Kidney epithelial cell (primary cell): Measurements from ENCODE around the gene KANK4. TPM values are rescaled to one million over a fixed set of nuclear protein-coding genes. Genes with fewer than 3 reads are reported as not detected.

ENCODE experiments used
- DNase-seq: peaks from one replicate; pipeline ENCODE4 v3.0.0-alpha.2; 2010; ENCODE audit warnings: low read depth
- H3K27me3 ChIP-seq: 2 replicates; pipeline ENCODE4 v1.6.0; 2011; ENCODE audit warnings: low read length; ENCODE audit not compliant: control insufficient read depth, insufficient read depth
- H3K36me3 ChIP-seq: 2 replicates; pipeline ENCODE4 v1.5.1; 2011; ENCODE audit warnings: low read length; ENCODE audit not compliant: control insufficient read depth, insufficient read depth
- H3K4me3 ChIP-seq: 2 replicates; pipeline ENCODE4 v1.5.1; 2011; ENCODE audit warnings: low read depth, mild to moderate bottlenecking, control low read depth, low read length
- total RNA-seq: library from RNA; depleted of rRNA; stranded (reverse); fragments of >200 nt; gene quantifications from 2 replicates; pipeline ENCODE4 v1.2.3, GENCODE V29; 2015
- TF ChIP-seq, protein P1 (sequence below): IDR thresholded peaks from 2 replicates; pipeline ENCODE4 v1.5.1; 2011; ENCODE audit warnings: mild to moderate bottlenecking, moderate library complexity, low read length, control low read depth, inconsistent platforms; ENCODE audit not compliant: insufficient read depth, poor library complexity, severe bottlenecking

Gene KANK4
- total RNA-seq, 1 donor from 2014 or later = 10.1 TPM

GRCh38 chr1:62314454-62315350 lies 4.5 kb downstream of the KANK4 start:
- H3K36me3 ChIP-seq = no peaks in the 10 kb centered on the region
- H3K27me3 ChIP-seq = peaks cover 42% of the 10 kb centered on the region
- TF ChIP-seq, protein P1, sequence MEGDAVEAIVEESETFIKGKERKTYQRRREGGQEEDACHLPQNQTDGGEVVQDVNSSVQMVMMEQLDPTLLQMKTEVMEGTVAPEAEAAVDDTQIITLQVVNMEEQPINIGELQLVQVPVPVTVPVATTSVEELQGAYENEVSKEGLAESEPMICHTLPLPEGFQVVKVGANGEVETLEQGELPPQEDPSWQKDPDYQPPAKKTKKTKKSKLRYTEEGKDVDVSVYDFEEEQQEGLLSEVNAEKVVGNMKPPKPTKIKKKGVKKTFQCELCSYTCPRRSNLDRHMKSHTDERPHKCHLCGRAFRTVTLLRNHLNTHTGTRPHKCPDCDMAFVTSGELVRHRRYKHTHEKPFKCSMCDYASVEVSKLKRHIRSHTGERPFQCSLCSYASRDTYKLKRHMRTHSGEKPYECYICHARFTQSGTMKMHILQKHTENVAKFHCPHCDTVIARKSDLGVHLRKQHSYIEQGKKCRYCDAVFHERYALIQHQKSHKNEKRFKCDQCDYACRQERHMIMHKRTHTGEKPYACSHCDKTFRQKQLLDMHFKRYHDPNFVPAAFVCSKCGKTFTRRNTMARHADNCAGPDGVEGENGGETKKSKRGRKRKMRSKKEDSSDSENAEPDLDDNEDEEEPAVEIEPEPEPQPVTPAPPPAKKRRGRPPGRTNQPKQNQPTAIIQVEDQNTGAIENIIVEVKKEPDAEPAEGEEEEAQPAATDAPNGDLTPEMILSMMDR = no peak
- no peak overlapping the region for H3K4me3 ChIP-seq
- DNase-seq = no peak

DNA sequence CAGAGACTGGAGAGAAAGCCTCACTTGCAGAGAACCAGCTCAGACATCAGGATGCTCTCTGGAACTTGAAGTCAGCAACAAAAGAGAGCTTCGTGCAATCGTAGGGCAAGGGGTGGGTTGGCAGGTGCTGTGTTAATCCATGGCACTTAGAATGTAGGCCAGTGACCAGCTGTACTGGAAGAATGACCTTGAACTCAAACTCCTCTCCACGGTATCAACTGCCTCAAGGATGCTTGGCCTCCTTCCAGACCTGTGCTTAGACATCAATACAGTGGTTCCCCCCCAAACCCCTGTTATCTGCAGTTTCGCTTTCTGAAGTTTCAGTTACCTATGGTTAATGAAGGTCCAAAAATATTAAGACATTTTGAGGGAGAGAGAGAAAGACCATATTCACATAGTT lies 6.5 kb downstream of the KANK4 start:
- TF ChIP-seq, protein P1 = no peak
- no peaks in the 10 kb centered on the region for H3K36me3 ChIP-seq
- no peak overlapping the region for H3K4me3 ChIP-seq
- peaks cover 34% of the 10 kb centered on the region for H3K27me3 ChIP-seq
- DNase-seq = no peak

DNA sequence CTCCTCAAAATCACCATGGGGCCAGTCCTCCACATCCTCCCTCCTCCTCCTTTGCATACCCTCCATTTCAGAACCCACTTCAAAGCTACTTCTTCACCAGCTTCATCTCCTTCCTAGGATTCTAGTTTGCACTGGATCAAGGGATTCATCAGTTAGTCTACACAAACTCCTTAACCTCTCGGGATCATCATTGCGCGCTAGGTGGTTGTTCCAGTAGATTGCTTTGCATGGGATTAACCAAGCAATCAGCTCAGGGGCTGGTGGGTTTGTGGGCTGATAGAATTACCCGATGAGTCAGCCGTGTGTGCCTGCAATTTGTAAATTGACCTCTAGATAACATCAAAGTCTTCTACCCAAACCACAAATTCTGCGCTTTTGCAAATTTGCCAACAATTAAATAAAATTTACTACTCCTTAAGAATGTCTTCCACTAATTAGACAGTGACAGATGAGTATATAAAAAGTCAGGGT lies 7.7 kb downstream of the KANK4 start:
- DNase-seq = peak; percentile 67
- H3K27me3 ChIP-seq = peaks cover 25% of the 10 kb centered on the region
- no peaks in the 10 kb centered on the region for H3K36me3 ChIP-seq
- TF ChIP-seq, protein P1 = no peak
- H3K4me3 ChIP-seq = no peak overlapping the region

- DNase-seq = no peak
- TF ChIP-seq, protein P1 = no peak
- H3K36me3 ChIP-seq = no peaks in the 10 kb centered on the region
- H3K4me3 ChIP-seq = no peak overlapping the region
- peaks cover 17% of the 10 kb centered on the region for H3K27me3 ChIP-seq
These were observed 9.3 kb downstream of the KANK4 start for GRCh38 chr1:62309906-62310305.

DNA sequence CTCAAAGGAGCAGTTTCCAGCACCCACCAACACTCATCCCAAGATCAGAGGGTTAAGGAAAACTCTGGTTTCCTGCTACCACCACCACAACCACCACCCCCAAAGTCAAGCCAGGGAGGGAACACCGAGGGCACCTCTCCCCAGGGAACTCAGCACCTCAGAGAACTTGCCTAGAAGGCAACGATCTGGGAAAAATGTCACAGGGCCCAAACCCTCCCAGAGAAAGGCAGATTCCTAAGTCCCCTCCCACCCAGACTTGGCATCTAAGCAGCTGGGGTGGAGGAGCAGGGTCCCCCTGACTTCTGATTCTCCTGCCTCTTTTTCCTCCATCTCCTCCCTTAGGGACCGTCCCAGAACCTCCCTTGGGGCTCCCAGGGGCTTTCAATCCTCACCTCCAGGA lies 10.6 kb downstream of the KANK4 start:
- TF ChIP-seq, protein P1 = no peak

GRCh38 chr1:62307895-62308492 lies 11.2 kb downstream of the KANK4 start:
- TF ChIP-seq, protein P1 = no peak
- Histone ChIP-seq H3K36me3 (no peaks in the 10 kb centered on the region), H3K4me3 (no peak overlapping the region), H3K27me3 (peaks cover 19% of the 10 kb centered on the region)
- no peak for DNase-seq

More for the DNA sequence above, 10.6 kb downstream of the KANK4 start:
- H3K4me3 ChIP-seq = no peak overlapping the region
- no peak for DNase-seq
- peaks cover 17% of the 10 kb centered on the region for H3K27me3 ChIP-seq
- H3K36me3 ChIP-seq = no peaks in the 10 kb centered on the region
